Ureter (tissue), 1 donor: ENCODE data around the gene MED16. TPM values are rescaled to one million over a fixed set of nuclear protein-coding genes. Genes with fewer than 3 reads are reported as not detected.
"Not testable (repeated sequence)": the region's sequence is repeated elsewhere in the genome, so short reads cannot be mapped to it uniquely, and the experiment has no call there.

Experiments
- DNase-seq: peaks from one replicate; pipeline ENCODE4 v3.0.0-alpha.2; 2020; ENCODE audit warnings: low spot score
- total RNA-seq: library from RNA; stranded (reverse); gene quantifications from one replicate; pipeline ENCODE4 v1.2.4, GENCODE V29; 2023
- donor health status: DM: yes; HTN: yes; CAD: no.

Gene MED16
- total RNA-seq, 1 donor from 2014 or later, result 63.7 TPM

GRCh38 chr19:829129-829758 is 63.7 kb downstream of the MED16 start:
- no peak for DNase-seq

- no peak for DNase-seq
Observed at GRCh38 chr19:827710-828321, 65.2 kb downstream of the MED16 start, which contains the start of gene AZU1. AZU1 (plus strand) TSS chr19:827837; CDS start chr19:827847, 10 bp downstream.

- DNase-seq, result no peak
Observed at GRCh38 chr19:827314-827709, 65.7 kb downstream of the MED16 start.

GRCh38 chr19:825897-826644 is 66.9 kb downstream of the MED16 start:
- no peak for DNase-seq

- no peak for DNase-seq
Observed at GRCh38 chr19:824885-825284, 68.1 kb downstream of the MED16 start.

GRCh38 chr19:823565-824121 is 69.3 kb downstream of the MED16 start:
- DNase-seq, result no peak

GRCh38 chr19:821825-822503 is 71.0 kb downstream of the MED16 start, which contains the start of gene PLPPR3:
PLPPR3 (minus strand) TSS chr19:821955; CDS start chr19:821559, 396 bp downstream.
- DNase-seq, result no peak

- no peak for DNase-seq
Observed at GRCh38 chr19:821231-821824, 71.7 kb downstream of the MED16 start.

GRCh38 chr19:820212-820611 is 72.8 kb downstream of the MED16 start:
- not testable (repeated sequence) for DNase-seq

Other genes starting within 250 kb of the MED16 start
- gene RNF126, start 230.0 kb downstream of the MED16 start, total RNA-seq, result 54.5 TPM
- gene FSTL3, start 216.8 kb downstream of the MED16 start, total RNA-seq, result 29.8 TPM
- gene PRSS57, start 197.7 kb downstream of the MED16 start, total RNA-seq, result not detected
- gene PALM, start 184.3 kb downstream of the MED16 start, total RNA-seq, result 26.0 TPM
- gene MISP, start 142.1 kb downstream of the MED16 start, total RNA-seq, result 2.4 TPM
- 374 TPM for gene PTBP1, start 95.7 kb downstream of the MED16 start, total RNA-seq
- not detected for gene PLPPR3, start 71.2 kb downstream of the MED16 start, total RNA-seq
- not detected for gene AZU1, start 65.3 kb downstream of the MED16 start, total RNA-seq
- not detected for gene PRTN3, start 52.2 kb downstream of the MED16 start, total RNA-seq
- gene ELANE, start 40.9 kb downstream of the MED16 start, total RNA-seq, result 0.81 TPM
- gene CFD, start 33.5 kb downstream of the MED16 start, total RNA-seq, result 139 TPM
- not detected for gene RNU6-9, start 297 bp upstream of the MED16 start, total RNA-seq
- gene R3HDM4, start 20.0 kb upstream of the MED16 start, total RNA-seq, result 69.5 TPM
- gene KISS1R, start 24.1 kb upstream of the MED16 start, total RNA-seq, result not detected
- gene ARID3A, start 32.8 kb upstream of the MED16 start, total RNA-seq, result 8.4 TPM
- 36.6 TPM for gene WDR18, start 91.2 kb upstream of the MED16 start, total RNA-seq
- not detected for gene GRIN3B, start 107.2 kb upstream of the MED16 start, total RNA-seq
- gene TMEM259, start 127.9 kb upstream of the MED16 start, total RNA-seq, result 210 TPM
- gene RNU6-2, start 128.3 kb upstream of the MED16 start, total RNA-seq, result not detected
- gene CNN2, start 133.4 kb upstream of the MED16 start, total RNA-seq, result 223 TPM
- gene ABCA7, start 146.9 kb upstream of the MED16 start, total RNA-seq, result 21.4 TPM
- 20.7 TPM for gene ARHGAP45, start 174.0 kb upstream of the MED16 start, total RNA-seq
- gene POLR2E, start 202.2 kb upstream of the MED16 start, total RNA-seq, result 138 TPM
- gene GPX4, start 210.8 kb upstream of the MED16 start, total RNA-seq, result 213 TPM